Measurements from ENCODE around the gene CREB5. TPM values are rescaled to one million over a fixed set of nuclear protein-coding genes. Genes with fewer than 3 reads are reported as not detected.
"Not testable (repeated sequence)": the region's sequence is repeated elsewhere in the genome, so short reads cannot be mapped to it uniquely, and the experiment has no call there.

The CREB5 gene
- total RNA-seq, 2 experiments from 2014 or later: 1.2 to 1.5 TPM

DNA sequence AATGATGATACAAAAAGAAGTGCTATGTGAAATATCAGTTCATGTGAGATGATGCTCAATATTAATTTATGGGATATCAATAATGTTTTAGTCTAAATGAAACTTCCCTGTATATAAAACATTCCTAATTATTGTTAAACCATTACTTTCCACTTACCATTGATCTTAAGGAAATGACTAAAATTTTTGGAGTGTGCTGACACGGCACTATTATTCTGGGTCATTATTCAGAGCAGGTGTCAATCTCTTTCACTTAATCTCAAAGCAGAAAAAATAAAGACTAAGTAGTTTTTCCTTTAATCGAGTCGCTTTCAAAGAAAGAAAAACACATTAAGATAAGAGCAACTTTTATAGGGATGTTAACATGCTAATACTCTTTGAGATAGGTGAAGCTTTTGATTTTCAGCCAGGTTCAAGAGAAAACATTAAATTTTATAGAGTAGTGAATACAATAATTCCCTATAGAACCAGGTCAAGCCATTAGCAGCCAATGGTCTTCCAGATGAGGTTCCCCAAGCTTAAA is 11.4 kb upstream of the CREB5 start:
- Mint-ChIP-seq H3K4me3 (no peak overlapping the region), H3K4me1 (ENCODE audit: low read depth) (peaks cover 6% of the 10 kb centered on the region), H3K27ac (no peak overlapping the region), H3K9me3 (no peaks in the 10 kb centered on the region), H3K36me3 (ENCODE audit: low read depth) (no peaks in the 10 kb centered on the region), H3K27me3 (peaks cover 12% of the 10 kb centered on the region)
- TF ChIP-seq, protein P1, sequence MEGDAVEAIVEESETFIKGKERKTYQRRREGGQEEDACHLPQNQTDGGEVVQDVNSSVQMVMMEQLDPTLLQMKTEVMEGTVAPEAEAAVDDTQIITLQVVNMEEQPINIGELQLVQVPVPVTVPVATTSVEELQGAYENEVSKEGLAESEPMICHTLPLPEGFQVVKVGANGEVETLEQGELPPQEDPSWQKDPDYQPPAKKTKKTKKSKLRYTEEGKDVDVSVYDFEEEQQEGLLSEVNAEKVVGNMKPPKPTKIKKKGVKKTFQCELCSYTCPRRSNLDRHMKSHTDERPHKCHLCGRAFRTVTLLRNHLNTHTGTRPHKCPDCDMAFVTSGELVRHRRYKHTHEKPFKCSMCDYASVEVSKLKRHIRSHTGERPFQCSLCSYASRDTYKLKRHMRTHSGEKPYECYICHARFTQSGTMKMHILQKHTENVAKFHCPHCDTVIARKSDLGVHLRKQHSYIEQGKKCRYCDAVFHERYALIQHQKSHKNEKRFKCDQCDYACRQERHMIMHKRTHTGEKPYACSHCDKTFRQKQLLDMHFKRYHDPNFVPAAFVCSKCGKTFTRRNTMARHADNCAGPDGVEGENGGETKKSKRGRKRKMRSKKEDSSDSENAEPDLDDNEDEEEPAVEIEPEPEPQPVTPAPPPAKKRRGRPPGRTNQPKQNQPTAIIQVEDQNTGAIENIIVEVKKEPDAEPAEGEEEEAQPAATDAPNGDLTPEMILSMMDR (IDR thresholded peaks at IDR 0.05): no peak
- POLR2A ChIA-PET: interaction anchor here (0.6 to 1.9 kb wide), 2 partner anchors 10 to 734 kb away, joined by 3 to 4 read pairs; no protein-coding TSS in a partner anchor
- ATAC-seq: no peak
- CTCF ChIA-PET: no interaction called here
- intact Hi-C loops (cut with micrococcal nuclease): no loop called here
- no peak for DNase-seq

DNA sequence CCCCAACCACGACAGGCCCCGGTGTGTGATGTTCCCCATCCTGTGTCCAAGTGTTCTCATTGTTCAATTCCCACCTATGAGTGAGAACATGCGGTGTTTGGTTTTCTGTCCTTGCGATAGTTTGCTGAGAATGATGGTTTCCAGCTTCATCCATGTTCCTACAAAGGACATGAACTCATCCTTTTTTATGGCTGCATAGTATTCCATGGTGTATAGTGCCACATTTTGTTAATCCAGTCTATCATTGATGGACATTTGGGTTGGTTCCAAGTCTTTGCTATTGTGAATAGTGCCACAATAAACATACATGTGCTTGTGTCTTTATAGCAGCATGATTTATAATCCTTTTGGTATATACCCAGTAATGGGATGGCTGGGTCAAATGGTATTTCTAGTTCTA is 10.8 kb upstream of the CREB5 start:
- intact Hi-C loops (cut with micrococcal nuclease); POLR2A ChIA-PET; H3K9me3 Mint-ChIP-seq; CTCF ChIA-PET; H3K4me1 Mint-ChIP-seq (ENCODE audit: low read depth); H3K36me3 Mint-ChIP-seq (ENCODE audit: low read depth); H3K27ac Mint-ChIP-seq; DNase-seq; ATAC-seq; H3K4me3 Mint-ChIP-seq: not testable (repeated sequence)
- H3K27me3 Mint-ChIP-seq: peaks cover 15% of the 10 kb centered on the region

DNA sequence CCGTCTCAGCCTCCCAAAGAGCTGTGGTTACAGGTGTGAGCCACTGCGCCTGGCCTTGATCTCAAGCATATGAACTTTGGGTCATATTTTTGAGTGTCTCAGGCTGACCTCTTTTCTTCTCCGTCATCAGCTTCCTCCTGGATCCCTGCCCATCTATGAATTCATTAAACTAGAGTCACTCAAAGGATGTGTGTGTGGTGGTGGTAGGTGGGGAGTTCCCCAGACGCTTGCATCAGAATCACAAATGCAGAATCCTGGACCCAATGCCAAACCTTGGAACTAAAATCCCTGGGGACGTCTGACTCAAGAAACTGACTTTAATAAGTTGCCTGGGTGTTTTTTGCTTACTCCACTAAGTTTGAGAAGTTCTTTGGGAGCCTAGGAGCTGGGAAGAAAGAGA is 6.7 kb upstream of the CREB5 start:
- H3K4me1 Mint-ChIP-seq (ENCODE audit: low read depth): peaks cover 37% of the 10 kb centered on the region
- H3K36me3 Mint-ChIP-seq (ENCODE audit: low read depth): no peaks in the 10 kb centered on the region
- POLR2A ChIA-PET: no interaction called here
- peak overlapping the region; percentile 60 for H3K27ac Mint-ChIP-seq
- TF ChIP-seq, protein P1 (IDR thresholded peaks at IDR 0.05): no peak
- CTCF ChIA-PET: interaction anchor here (1.5 kb wide), 1 partner anchor 16 kb away, joined by 4 read pairs; no protein-coding TSS in a partner anchor
- ATAC-seq: peak; percentile 26
- DNase-seq: peak; percentile 62
- H3K9me3 Mint-ChIP-seq: no peaks in the 10 kb centered on the region
- peaks cover 36% of the 10 kb centered on the region for H3K27me3 Mint-ChIP-seq
- intact Hi-C loops (cut with micrococcal nuclease): no loop called here
- no peak overlapping the region for H3K4me3 Mint-ChIP-seq

DNA sequence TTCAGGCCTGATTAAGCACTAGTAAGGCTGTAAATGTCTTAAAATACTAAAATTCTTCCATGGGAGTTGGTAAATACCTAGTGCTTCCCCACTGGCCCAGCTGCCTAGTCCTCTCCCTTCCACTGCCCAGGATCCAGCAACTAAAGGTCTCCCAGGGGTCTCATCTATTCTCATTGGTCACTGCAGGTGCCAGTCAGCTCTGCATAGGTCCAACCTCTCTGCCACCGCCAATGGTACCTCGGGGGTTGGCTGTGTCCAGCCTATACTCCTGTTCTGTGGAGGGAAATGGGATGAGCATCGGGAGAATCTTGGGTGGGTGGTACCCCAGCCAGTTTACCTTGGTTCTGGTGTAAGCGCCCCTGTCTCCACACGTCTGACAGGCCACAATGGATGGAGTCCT is 6.1 kb upstream of the CREB5 start:
- Mint-ChIP-seq H3K9me3 (no peaks in the 10 kb centered on the region), H3K4me1 (ENCODE audit: low read depth) (peaks cover 41% of the 10 kb centered on the region), H3K27ac (no peak overlapping the region), H3K27me3 (peaks cover 39% of the 10 kb centered on the region), H3K4me3 (no peak overlapping the region), H3K36me3 (ENCODE audit: low read depth) (no peaks in the 10 kb centered on the region)
- POLR2A ChIA-PET: no interaction called here
- intact Hi-C loops (cut with micrococcal nuclease): no loop called here
- DNase-seq (no peak), ATAC-seq (no peak)
- TF ChIP-seq, protein P1 (IDR thresholded peaks at IDR 0.05): no peak
- CTCF ChIA-PET: no interaction called here

DNA sequence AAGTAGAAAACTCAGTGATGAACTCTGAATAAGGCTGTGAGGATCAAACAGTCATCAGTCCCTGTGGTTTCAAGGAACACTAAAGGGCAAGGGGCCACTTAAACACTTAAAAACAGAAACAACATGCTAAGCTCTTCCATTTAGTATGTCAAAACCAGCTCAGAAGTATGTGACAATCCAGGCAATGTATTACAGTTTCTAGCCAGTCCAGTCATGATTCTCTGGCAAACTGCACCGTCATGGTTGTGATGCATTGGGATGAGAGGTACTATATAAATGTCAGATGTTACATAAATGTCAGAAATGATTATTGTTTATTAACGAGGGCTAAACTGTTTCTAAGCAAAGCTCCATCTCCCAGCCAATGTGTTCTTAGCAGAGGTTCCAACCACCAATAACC is 4.7 kb upstream of the CREB5 start:
- Mint-ChIP-seq H3K9me3 (no peaks in the 10 kb centered on the region), H3K36me3 (ENCODE audit: low read depth) (no peaks in the 10 kb centered on the region), H3K27me3 (peaks cover 42% of the 10 kb centered on the region), H3K4me1 (ENCODE audit: low read depth) (peaks cover 49% of the 10 kb centered on the region), H3K4me3 (no peak overlapping the region), H3K27ac (no peak overlapping the region)
- ATAC-seq: no peak
- intact Hi-C loops (cut with micrococcal nuclease): no loop called here
- TF ChIP-seq, protein P1 (IDR thresholded peaks at IDR 0.05): no peak
- peak; percentile 38 for DNase-seq
- ChIA-PET CTCF (interaction anchor here (1.1 kb wide), 1 partner anchor 111 kb away, joined by 3 read pairs; no protein-coding TSS in a partner anchor), POLR2A (no interaction called here)
